MM.1S (cell line): Measurements from ENCODE around the gene SMIM38.

Experiments used
- DNase-seq: peaks from one replicate; pipeline ENCODE4 v3.0.0-alpha.2; 2015
- H2AFZ ChIP-seq: fragments of 300-600 bp; sonication (generic); 2 replicates; pipeline ENCODE4 v1.6.0; 2016; ENCODE audit warnings: antibody characterized with exemption, low read length
- H3F3A ChIP-seq: fragments of 300-600 bp; sonication (generic); 2 replicates; pipeline ENCODE4 v1.6.1; 2016; ENCODE audit warnings: mild to moderate bottlenecking, antibody characterized with exemption, low read length, moderate library complexity, mixed read lengths; ENCODE audit not compliant: insufficient read depth
- H3K27ac ChIP-seq: fragments of 300-600 bp; sonication (generic); 2 replicates; pipeline ENCODE4 v1.5.1; 2016; ENCODE audit warnings: mild to moderate bottlenecking, low read length
- H3K27me3 ChIP-seq: fragments of 300-600 bp; sonication (generic); replicated peaks from 2 replicates; pipeline ENCODE4 v1.6.0; 2016; ENCODE audit warnings: low read length; ENCODE audit not compliant: insufficient read depth
- H3K36me3 ChIP-seq: fragments of 300-600 bp; sonication (generic); replicated peaks from 2 replicates; pipeline ENCODE4 v1.6.1; 2016; ENCODE audit warnings: mild to moderate bottlenecking, low read length, mixed read lengths; ENCODE audit not compliant: insufficient read depth
- H3K4me1 ChIP-seq: fragments of 300-600 bp; sonication (generic); 2 replicates; pipeline ENCODE4 v1.6.1; 2016; ENCODE audit warnings: low read length, mixed read lengths
- H3K4me2 ChIP-seq: fragments of 300-600 bp; sonication (generic); 2 replicates; pipeline ENCODE4 v1.6.0; 2016; ENCODE audit warnings: low read depth, low read length
- H3K4me3 ChIP-seq: fragments of 300-600 bp; sonication (generic); 2 replicates; pipeline ENCODE4 v1.5.1; 2016; ENCODE audit warnings: low read length, mixed read lengths
- H3K79me2 ChIP-seq: fragments of 300-600 bp; sonication (generic); 2 replicates; pipeline ENCODE4 v1.6.1; 2016; ENCODE audit warnings: mixed run types, low read length, mixed read lengths
- H3K9ac ChIP-seq: fragments of 300-600 bp; sonication (generic); 2 replicates; pipeline ENCODE4 v1.6.1; 2016; ENCODE audit warnings: low read length, mixed read lengths
- H3K9me2 ChIP-seq: fragments of 300-600 bp; sonication (generic); replicated peaks from 2 replicates; pipeline ENCODE4 v1.6.1; 2016; ENCODE audit warnings: mild to moderate bottlenecking, low read length, mixed read lengths; ENCODE audit not compliant: insufficient read depth
- H3K9me3 ChIP-seq: fragments of 300-600 bp; sonication (generic); replicated peaks from 2 replicates; pipeline ENCODE4 v1.6.1; 2016; ENCODE audit warnings: mild to moderate bottlenecking, low read length, mixed read lengths; ENCODE audit not compliant: insufficient read depth
- H4K20me1 ChIP-seq: fragments of 300-600 bp; sonication (generic); 2 replicates; pipeline ENCODE4 v1.6.1; 2016; ENCODE audit warnings: mild to moderate bottlenecking, low read length, moderate library complexity, mixed read lengths; ENCODE audit not compliant: insufficient read depth
- CTCF ChIP-seq: fragments of 300-600 bp; sonication (generic); IDR thresholded peaks from 2 replicates; pipeline ENCODE4 v1.5.1; 2016; ENCODE audit warnings: antibody characterized with exemption, low read length, mixed read lengths
- EZH2 ChIP-seq: fragments of 300-600 bp; sonication (generic); optimal IDR thresholded peaks from 2 replicates; pipeline ENCODE3; 2017; ENCODE audit warnings: low read depth, mild to moderate bottlenecking, antibody characterized with exemption, low read length, mixed read lengths
- EZH2phosphoT487 ChIP-seq: fragments of 300-600 bp; sonication (generic); IDR thresholded peaks from 2 replicates; pipeline ENCODE4 v1.6.1; 2018; ENCODE audit warnings: antibody characterized with exemption, low read length

SMIM38 gene

DNA sequence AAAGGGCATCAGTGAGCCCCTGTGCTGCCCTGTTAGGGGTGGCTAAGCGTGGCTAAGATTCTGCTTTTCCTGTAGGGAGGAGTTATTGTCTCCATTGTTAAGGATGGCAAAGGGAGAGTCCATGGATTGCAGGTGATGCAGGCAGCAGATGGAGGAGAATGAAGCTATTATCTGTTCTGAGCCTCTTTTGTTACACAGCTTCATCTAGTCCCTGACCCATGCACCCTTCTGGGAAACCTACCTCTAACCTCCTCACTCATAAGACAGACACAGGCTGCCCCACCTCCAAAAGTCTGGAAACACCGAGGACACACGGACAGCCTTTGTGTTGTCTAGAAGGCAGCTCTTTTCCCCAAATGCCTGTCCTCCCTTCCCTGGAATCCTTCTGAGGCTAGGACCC lies 13.7 kb downstream of the SMIM38 start:
- H4K20me1 ChIP-seq: no peaks in the 10 kb centered on the region
- no peaks in the 10 kb centered on the region for H3F3A ChIP-seq
- H3K9me3 ChIP-seq: no peaks in the 10 kb centered on the region
- no peak overlapping the region for H3K9ac ChIP-seq
- H3K36me3 ChIP-seq: no peaks in the 10 kb centered on the region
- TF ChIP-seq EZH2 (no peak), EZH2phosphoT487 (no peak), CTCF (no peak)
- H3K4me3 ChIP-seq: no peak overlapping the region
- no peaks in the 10 kb centered on the region for H3K79me2 ChIP-seq
- DNase-seq: no peak
- peaks cover 17% of the 10 kb centered on the region for H3K4me1 ChIP-seq
- H2AFZ ChIP-seq: no peak overlapping the region
- H3K27ac ChIP-seq: no peak overlapping the region
- H3K4me2 ChIP-seq: no peak overlapping the region
- no peaks in the 10 kb centered on the region for H3K9me2 ChIP-seq
- H3K27me3 ChIP-seq: no peaks in the 10 kb centered on the region

- Histone ChIP-seq H3K4me3 (no peak overlapping the region), H3K9me3 (no peaks in the 10 kb centered on the region), H2AFZ (no peak overlapping the region), H3K9me2 (no peaks in the 10 kb centered on the region), H3K27me3 (no peaks in the 10 kb centered on the region), H3K4me2 (no peak overlapping the region), H4K20me1 (no peaks in the 10 kb centered on the region), H3K4me1 (peaks cover 15% of the 10 kb centered on the region), H3K9ac (no peak overlapping the region), H3K79me2 (no peaks in the 10 kb centered on the region), H3K36me3 (no peaks in the 10 kb centered on the region), H3K27ac (no peak overlapping the region), H3F3A (no peaks in the 10 kb centered on the region)
- no peak for DNase-seq
- TF ChIP-seq EZH2phosphoT487: no peak
- no peak for TF ChIP-seq EZH2
- TF ChIP-seq CTCF: no peak
Observed at GRCh38 chr11:69170704-69171103, 15.0 kb downstream of the SMIM38 start.

- no peaks in the 10 kb centered on the region for H3K9me2 ChIP-seq
- H3K4me1 ChIP-seq: peaks cover 7% of the 10 kb centered on the region
- H3K9me3 ChIP-seq: no peaks in the 10 kb centered on the region
- H3F3A ChIP-seq: no peaks in the 10 kb centered on the region
- H2AFZ ChIP-seq: no peak overlapping the region
- H3K27me3 ChIP-seq: no peaks in the 10 kb centered on the region
- H3K79me2 ChIP-seq: no peaks in the 10 kb centered on the region
- no peak overlapping the region for H3K9ac ChIP-seq
- H4K20me1 ChIP-seq: no peaks in the 10 kb centered on the region
- no peak overlapping the region for H3K4me3 ChIP-seq
- no peak overlapping the region for H3K27ac ChIP-seq
- H3K4me2 ChIP-seq: no peak overlapping the region
- no peak for DNase-seq
- no peak for TF ChIP-seq EZH2
- TF ChIP-seq CTCF: no peak
- TF ChIP-seq EZH2phosphoT487: no peak
- no peaks in the 10 kb centered on the region for H3K36me3 ChIP-seq
Observed at GRCh38 chr11:69171476-69172240, 15.9 kb downstream of the SMIM38 start.
